GM12878 (cell line): Measurements from ENCODE around the gene EEPD1. TPM values are rescaled to one million over a fixed set of nuclear protein-coding genes. Genes with fewer than 3 reads are reported as not detected.

ENCODE experiments used
- ATF7 ChIP-seq: fragments of 450-650 bp; IDR thresholded peaks from 2 replicates; pipeline ENCODE4 v1.6.1; 2016; ENCODE audit warnings: low read depth, mild to moderate bottlenecking
- BCL11A ChIP-seq: IDR thresholded peaks from 2 replicates; pipeline ENCODE4 v1.6.1; 2011; ENCODE audit warnings: low read depth, low read length
- CBX5 ChIP-seq: sonication (generic); IDR thresholded peaks from 2 replicates; pipeline ENCODE4 v1.6.1; 2016; ENCODE audit warnings: low read depth, moderate library complexity, mild to moderate bottlenecking, inconsistent platforms
- DPF2 ChIP-seq: fragments of 450-650 bp; IDR thresholded peaks from 2 replicates; pipeline ENCODE4 v1.6.1; 2017; ENCODE audit warnings: mild to moderate bottlenecking
- HDAC6 ChIP-seq: fragments of 200-600 bp; sonication (generic); IDR thresholded peaks from one replicate; pipeline ENCODE4 v1.8.0; 2017; ENCODE audit warnings: antibody characterized with exemption; ENCODE audit not compliant: unreplicated experiment
- HSF1 ChIP-seq: fragments of 150-350 bp; IDR thresholded peaks from 2 replicates; pipeline ENCODE4 v1.6.1; 2014; ENCODE audit warnings: mild to moderate bottlenecking, low read depth, low read length
- IKZF2 ChIP-seq, 2 experiments: fragments of 450-650 bp; IDR thresholded peaks; 2 replicates each; pipeline ENCODE4 v1.6.1; 2017; ENCODE audit warnings: mild to moderate bottlenecking in 2 of 2, moderate library complexity in 2 of 2
- KDM1A ChIP-seq: fragments of 200-600 bp; sonication (generic); IDR thresholded peaks from 2 replicates; pipeline ENCODE4 v1.6.1; 2016; ENCODE audit warnings: borderline replicate concordance
- MYB ChIP-seq: fragments of 150-350 bp; IDR thresholded peaks from 2 replicates; pipeline ENCODE4 v1.6.1; 2014; ENCODE audit warnings: mild to moderate bottlenecking, low read depth, low read length, borderline replicate concordance
- NBN ChIP-seq: fragments of 450-650 bp; IDR thresholded peaks from 2 replicates; pipeline ENCODE4 v1.6.1; 2016
- RAD51 ChIP-seq: fragments of 450-650 bp; IDR thresholded peaks from 2 replicates; pipeline ENCODE4 v1.6.1; 2016; ENCODE audit warnings: moderate library complexity, mild to moderate bottlenecking, inconsistent platforms
- RUNX3 ChIP-seq: IDR thresholded peaks from 2 replicates; pipeline ENCODE4 v1.6.1; 2012; ENCODE audit warnings: low read length, inconsistent platforms
- SKIL ChIP-seq: fragments of 450-650 bp; IDR thresholded peaks from 2 replicates; pipeline ENCODE4 v1.6.1; 2017; ENCODE audit warnings: mild to moderate bottlenecking, low read depth, inconsistent platforms; ENCODE audit not compliant: poor library complexity, severe bottlenecking
- ZNF24 ChIP-seq: fragments of 450-650 bp; IDR thresholded peaks from 2 replicates; pipeline ENCODE4 v1.6.1; 2017; ENCODE audit warnings: antibody characterized with exemption, mild to moderate bottlenecking
- polyA plus RNA-seq, 11 experiments: library from polyadenylated mRNA; depleted of rRNA in 4 of 11; unstranded in 6 of 11; stranded (reverse) in 5 of 11; fragments of >200 nt; fragmentation: Nextera tagmentation in 4 of 11; fragmentation: Illumina TruSeq in 1 of 11; extraction: Ambion mirVana in 4 of 11; extraction: Trizol in 1 of 11; gene quantifications; 1 replicate in 1 of 11; 2 replicates in 10 of 11; pipeline versions ENCODE4 v1.2.1 to v1.2.3, GENCODE V29; 2011 to 2016; ENCODE audit warnings: inconsistent platforms in 2 of 11, missing spikeins in 2 of 11, low read depth in 1 of 11
- total RNA-seq, 4 experiments: library from RNA; depleted of rRNA in 3 of 4; stranded (reverse); fragments of >200 nt in 3 of 4; fragmentation: Illumina TruSeq in 1 of 4; extraction: Trizol in 1 of 4; gene quantifications; 2 replicates each; pipeline versions ENCODE4 v1.2.1 to v1.2.3, GENCODE V29; 2013 to 2021

EEPD1 gene
- total and polyA plus RNA-seq, 10 of the 15 experiments (the other 5 are each of a cell fraction or from before 2014, with no cell fraction given) = 0.24 to 2.8 (median 0.86) TPM; not detected in 1

- TF ChIP-seq DPF2 = peak; percentile 59
- TF ChIP-seq MYB = no peak
- no peak for TF ChIP-seq HSF1
- peak; percentile 17; the same call in 1 of the 2 replicates for TF ChIP-seq RAD51
- peak; percentile 11; the same call in 1 of the 2 replicates for TF ChIP-seq RUNX3
- peak; percentile 39; the same call in 1 of the 2 replicates for TF ChIP-seq ATF7
- no peak for TF ChIP-seq ZNF24
- TF ChIP-seq HDAC6 = no peak
- TF ChIP-seq NBN = peak; percentile 72
- peak; percentile 85 to 87; a peak in 3 of 4 replicates for TF ChIP-seq IKZF2 (IDR thresholded peaks at IDR 0.05)
- TF ChIP-seq BCL11A = 0 out of 2 replicates have a peak, but pooled peaks have one; percentile 13
- TF ChIP-seq CBX5 = no peak
- no peak for TF ChIP-seq KDM1A
- TF ChIP-seq SKIL = peak; percentile 60
Observed at GRCh38 chr7:36171503-36171902, 18.4 kb downstream of the EEPD1 start (continued).
